GM23338 (cell line): ENCODE measurements around the gene KAZN. TPM values are rescaled to one million over a fixed set of nuclear protein-coding genes. Genes with fewer than 3 reads are reported as not detected.

Experiments used
- ATAC-seq: fragments of 200-7000 bp; cut with Tn5 transposase; 3 replicates; pipeline ENCODE4 v1.9.1; 2020
- DNase-seq: peaks from one replicate; pipeline ENCODE4 v3.0.0-alpha.2; 2015; ENCODE audit warnings: low spot score
- H2AFZ ChIP-seq: fragments of 200-600 bp; sonication (generic); 2 replicates; pipeline ENCODE4 v1.8.0; 2016; ENCODE audit warnings: antibody characterized with exemption, mild to moderate bottlenecking, moderate library complexity
- H3F3A ChIP-seq: fragments of 200-600 bp; sonication (generic); replicated peaks from 2 replicates; pipeline ENCODE4 v1.8.0; 2017; ENCODE audit warnings: antibody characterized with exemption, mixed run types, low read depth
- H3K27ac ChIP-seq: fragments of 200-600 bp; sonication (generic); 2 replicates; pipeline ENCODE4 v1.6.1; 2016; ENCODE audit warnings: low read depth
- H3K27me3 ChIP-seq: fragments of 200-600 bp; sonication (generic); 2 replicates; pipeline ENCODE4 v1.8.0; 2016; ENCODE audit warnings: mild to moderate bottlenecking, mixed run types, moderate library complexity; ENCODE audit not compliant: insufficient read depth
- H3K36me3 ChIP-seq: fragments of 200-600 bp; sonication (generic); 2 replicates; pipeline ENCODE4 v1.8.0; 2016; ENCODE audit warnings: mild to moderate bottlenecking; ENCODE audit not compliant: insufficient read depth
- H3K4me1 ChIP-seq: fragments of 200-600 bp; sonication (generic); 2 replicates; pipeline ENCODE4 v1.8.0; 2016; ENCODE audit warnings: mild to moderate bottlenecking, moderate library complexity; ENCODE audit not compliant: insufficient read depth
- H3K4me2 ChIP-seq: fragments of 200-600 bp; sonication (generic); 2 replicates; pipeline ENCODE4 v1.7.1; 2017; ENCODE audit warnings: mixed run types
- H3K4me3 ChIP-seq: fragments of 200-600 bp; sonication (generic); 2 replicates; pipeline ENCODE4 v1.6.1; 2016; ENCODE audit warnings: mixed run types
- H3K79me2 ChIP-seq: fragments of 200-600 bp; sonication (generic); replicated peaks from 2 replicates; pipeline ENCODE4 v1.8.0; 2017; ENCODE audit warnings: mild to moderate bottlenecking; ENCODE audit not compliant: insufficient read depth
- H3K9me2 ChIP-seq: fragments of 200-600 bp; sonication (generic); 2 replicates; pipeline ENCODE4 v1.8.0; 2017; ENCODE audit not compliant: insufficient read depth
- H4K20me1 ChIP-seq: fragments of 200-600 bp; sonication (generic); replicated peaks from 2 replicates; pipeline ENCODE4 v1.8.0; 2017; ENCODE audit warnings: mild to moderate bottlenecking; ENCODE audit not compliant: insufficient read depth
- H3K27ac Mint-ChIP-seq: 2 replicates; pipeline ENCODE4 v1.8.0; 2020; ENCODE audit warnings: inconsistent platforms, mild to moderate bottlenecking, moderate library complexity, mixed read lengths
- H3K27me3 Mint-ChIP-seq: 3 replicates; pipeline ENCODE4 v1.8.0; 2022; ENCODE audit warnings: low read depth, mild to moderate bottlenecking, moderate library complexity, mixed read lengths, inconsistent platforms; ENCODE audit not compliant: insufficient read depth, poor library complexity
- H3K36me3 Mint-ChIP-seq: 3 replicates; pipeline ENCODE4 v1.8.0; 2021; ENCODE audit warnings: low read depth, mild to moderate bottlenecking, inconsistent platforms, moderate library complexity, mixed read lengths
- H3K4me1 Mint-ChIP-seq: 3 replicates; pipeline ENCODE4 v1.8.0; 2020; ENCODE audit warnings: mild to moderate bottlenecking, inconsistent platforms, mixed read lengths
- H3K4me3 Mint-ChIP-seq: 3 replicates; pipeline ENCODE4 v1.8.0; 2021; ENCODE audit warnings: moderate library complexity, mild to moderate bottlenecking, inconsistent platforms, mixed read lengths
- H3K9me3 Mint-ChIP-seq: 3 replicates; pipeline ENCODE4 v1.8.0; 2020; ENCODE audit warnings: moderate library complexity, mild to moderate bottlenecking, inconsistent platforms, mixed read lengths
- CREB1 ChIP-seq: fragments of 250-450 bp; sonication (Bioruptor Pico); IDR thresholded peaks from 2 replicates; pipeline ENCODE4 v1.5.0; 2020; ENCODE audit warnings: low read depth, mild to moderate bottlenecking, moderate library complexity
- EZH2 ChIP-seq: fragments of 200-600 bp; sonication (generic); IDR thresholded peaks from one replicate; pipeline ENCODE4 v1.8.0; 2017; ENCODE audit warnings: antibody characterized with exemption, mild to moderate bottlenecking, low read depth; ENCODE audit not compliant: unreplicated experiment
- EZH2phosphoT487 ChIP-seq: fragments of 200-600 bp; sonication (generic); IDR thresholded peaks from one replicate; pipeline ENCODE4 v1.8.1; 2018; ENCODE audit warnings: antibody characterized with exemption; ENCODE audit not compliant: unreplicated experiment
- JUNB ChIP-seq: IDR thresholded peaks from one replicate; pipeline ENCODE4 v1.6.1; 2016; ENCODE audit warnings: antibody characterized with exemption; ENCODE audit not compliant: unreplicated experiment
- NANOG ChIP-seq: IDR thresholded peaks from 2 replicates; pipeline ENCODE4 v1.6.1; 2016; ENCODE audit warnings: antibody characterized with exemption, borderline replicate concordance
- POLR2AphosphoS5 ChIP-seq: IDR thresholded peaks from 2 replicates; pipeline ENCODE4 v1.6.1; 2016; ENCODE audit warnings: antibody characterized with exemption, low read depth
- STAT1 ChIP-seq: IDR thresholded peaks from one replicate; pipeline ENCODE4 v1.6.1; 2016; ENCODE audit warnings: antibody characterized with exemption; ENCODE audit not compliant: unreplicated experiment
- ZNF114 ChIP-seq: fragments of 250-450 bp; sonication (Bioruptor Pico); IDR thresholded peaks from 2 replicates; pipeline ENCODE4 v1.5.0; 2020; ENCODE audit warnings: mild to moderate bottlenecking, moderate library complexity
- ZNF331 ChIP-seq: fragments of 250-450 bp; sonication (Bioruptor Pico); IDR thresholded peaks from 2 replicates; pipeline ENCODE4 v1.5.0; 2020; ENCODE audit warnings: low read depth, mild to moderate bottlenecking, moderate library complexity
- polyA plus RNA-seq: library from polyadenylated mRNA; unstranded; fragments of >200 nt; fragmentation: Nextera tagmentation; extraction: Ambion mirVana; gene quantifications from 2 replicates; pipeline ENCODE4 v1.2.1, GENCODE V29; 2016
- total RNA-seq: library from RNA; depleted of rRNA; stranded (reverse); fragments of >200 nt; shearing (Covaris generic); gene quantifications from 2 replicates; pipeline ENCODE4 v1.2.3, GENCODE V29; 2014
- TF ChIP-seq, protein P1 (sequence below), 2 experiments: fragments of 200-600 bp in 1 of 2; sonication (generic) in 1 of 2; conservative IDR thresholded peaks; 2 replicates each; pipeline versions ENCODE4 v1.5.1 to v1.6.1; 2016 to 2017; ENCODE audit warnings: antibody characterized with exemption in 2 of 2, low read depth in 2 of 2, mild to moderate bottlenecking in 2 of 2, moderate library complexity in 1 of 2
- TF ChIP-seq, protein P2 (sequence below): fragments of 250-450 bp; sonication (Bioruptor Pico); IDR thresholded peaks from 2 replicates; pipeline ENCODE4 v1.5.0; 2020; ENCODE audit warnings: mild to moderate bottlenecking, moderate library complexity
- TF ChIP-seq, protein P3 (sequence below): IDR thresholded peaks from 2 replicates; pipeline ENCODE4 v1.6.1; 2016; ENCODE audit warnings: antibody characterized with exemption

The KAZN gene
- total and polyA plus RNA-seq, 2 experiments from 2014 or later = 9.9 to 15.0 TPM

DNA sequence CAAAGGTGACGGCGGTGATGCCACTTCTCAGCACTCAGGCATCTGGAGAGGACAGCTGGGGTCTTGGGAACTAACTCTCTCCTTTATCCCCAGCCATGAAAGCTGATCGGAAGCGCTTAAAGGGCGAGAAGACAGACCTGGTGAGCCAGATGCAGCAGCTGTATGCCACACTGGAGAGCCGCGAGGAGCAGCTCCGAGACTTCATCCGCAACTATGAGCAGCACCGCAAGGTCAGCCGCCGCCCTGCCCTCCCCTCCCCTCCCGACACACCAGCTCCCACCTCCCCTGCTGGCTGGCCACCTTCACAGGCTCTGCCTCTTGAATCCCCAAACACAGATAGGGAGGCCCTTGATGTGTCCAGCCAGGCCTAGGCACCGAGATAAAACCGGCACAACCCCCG, 436.2 kb downstream of the KAZN start:
- TF ChIP-seq EZH2 = no peak
- TF ChIP-seq CREB1 = no peak
- TF ChIP-seq, protein P1, sequence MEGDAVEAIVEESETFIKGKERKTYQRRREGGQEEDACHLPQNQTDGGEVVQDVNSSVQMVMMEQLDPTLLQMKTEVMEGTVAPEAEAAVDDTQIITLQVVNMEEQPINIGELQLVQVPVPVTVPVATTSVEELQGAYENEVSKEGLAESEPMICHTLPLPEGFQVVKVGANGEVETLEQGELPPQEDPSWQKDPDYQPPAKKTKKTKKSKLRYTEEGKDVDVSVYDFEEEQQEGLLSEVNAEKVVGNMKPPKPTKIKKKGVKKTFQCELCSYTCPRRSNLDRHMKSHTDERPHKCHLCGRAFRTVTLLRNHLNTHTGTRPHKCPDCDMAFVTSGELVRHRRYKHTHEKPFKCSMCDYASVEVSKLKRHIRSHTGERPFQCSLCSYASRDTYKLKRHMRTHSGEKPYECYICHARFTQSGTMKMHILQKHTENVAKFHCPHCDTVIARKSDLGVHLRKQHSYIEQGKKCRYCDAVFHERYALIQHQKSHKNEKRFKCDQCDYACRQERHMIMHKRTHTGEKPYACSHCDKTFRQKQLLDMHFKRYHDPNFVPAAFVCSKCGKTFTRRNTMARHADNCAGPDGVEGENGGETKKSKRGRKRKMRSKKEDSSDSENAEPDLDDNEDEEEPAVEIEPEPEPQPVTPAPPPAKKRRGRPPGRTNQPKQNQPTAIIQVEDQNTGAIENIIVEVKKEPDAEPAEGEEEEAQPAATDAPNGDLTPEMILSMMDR (conservative IDR thresholded peaks at IDR 0.05; ENCODE audit: low read depth in 2 of 2) = no peak
- TF ChIP-seq NANOG = no peak
- no peak for TF ChIP-seq EZH2phosphoT487
- TF ChIP-seq, protein P2, sequence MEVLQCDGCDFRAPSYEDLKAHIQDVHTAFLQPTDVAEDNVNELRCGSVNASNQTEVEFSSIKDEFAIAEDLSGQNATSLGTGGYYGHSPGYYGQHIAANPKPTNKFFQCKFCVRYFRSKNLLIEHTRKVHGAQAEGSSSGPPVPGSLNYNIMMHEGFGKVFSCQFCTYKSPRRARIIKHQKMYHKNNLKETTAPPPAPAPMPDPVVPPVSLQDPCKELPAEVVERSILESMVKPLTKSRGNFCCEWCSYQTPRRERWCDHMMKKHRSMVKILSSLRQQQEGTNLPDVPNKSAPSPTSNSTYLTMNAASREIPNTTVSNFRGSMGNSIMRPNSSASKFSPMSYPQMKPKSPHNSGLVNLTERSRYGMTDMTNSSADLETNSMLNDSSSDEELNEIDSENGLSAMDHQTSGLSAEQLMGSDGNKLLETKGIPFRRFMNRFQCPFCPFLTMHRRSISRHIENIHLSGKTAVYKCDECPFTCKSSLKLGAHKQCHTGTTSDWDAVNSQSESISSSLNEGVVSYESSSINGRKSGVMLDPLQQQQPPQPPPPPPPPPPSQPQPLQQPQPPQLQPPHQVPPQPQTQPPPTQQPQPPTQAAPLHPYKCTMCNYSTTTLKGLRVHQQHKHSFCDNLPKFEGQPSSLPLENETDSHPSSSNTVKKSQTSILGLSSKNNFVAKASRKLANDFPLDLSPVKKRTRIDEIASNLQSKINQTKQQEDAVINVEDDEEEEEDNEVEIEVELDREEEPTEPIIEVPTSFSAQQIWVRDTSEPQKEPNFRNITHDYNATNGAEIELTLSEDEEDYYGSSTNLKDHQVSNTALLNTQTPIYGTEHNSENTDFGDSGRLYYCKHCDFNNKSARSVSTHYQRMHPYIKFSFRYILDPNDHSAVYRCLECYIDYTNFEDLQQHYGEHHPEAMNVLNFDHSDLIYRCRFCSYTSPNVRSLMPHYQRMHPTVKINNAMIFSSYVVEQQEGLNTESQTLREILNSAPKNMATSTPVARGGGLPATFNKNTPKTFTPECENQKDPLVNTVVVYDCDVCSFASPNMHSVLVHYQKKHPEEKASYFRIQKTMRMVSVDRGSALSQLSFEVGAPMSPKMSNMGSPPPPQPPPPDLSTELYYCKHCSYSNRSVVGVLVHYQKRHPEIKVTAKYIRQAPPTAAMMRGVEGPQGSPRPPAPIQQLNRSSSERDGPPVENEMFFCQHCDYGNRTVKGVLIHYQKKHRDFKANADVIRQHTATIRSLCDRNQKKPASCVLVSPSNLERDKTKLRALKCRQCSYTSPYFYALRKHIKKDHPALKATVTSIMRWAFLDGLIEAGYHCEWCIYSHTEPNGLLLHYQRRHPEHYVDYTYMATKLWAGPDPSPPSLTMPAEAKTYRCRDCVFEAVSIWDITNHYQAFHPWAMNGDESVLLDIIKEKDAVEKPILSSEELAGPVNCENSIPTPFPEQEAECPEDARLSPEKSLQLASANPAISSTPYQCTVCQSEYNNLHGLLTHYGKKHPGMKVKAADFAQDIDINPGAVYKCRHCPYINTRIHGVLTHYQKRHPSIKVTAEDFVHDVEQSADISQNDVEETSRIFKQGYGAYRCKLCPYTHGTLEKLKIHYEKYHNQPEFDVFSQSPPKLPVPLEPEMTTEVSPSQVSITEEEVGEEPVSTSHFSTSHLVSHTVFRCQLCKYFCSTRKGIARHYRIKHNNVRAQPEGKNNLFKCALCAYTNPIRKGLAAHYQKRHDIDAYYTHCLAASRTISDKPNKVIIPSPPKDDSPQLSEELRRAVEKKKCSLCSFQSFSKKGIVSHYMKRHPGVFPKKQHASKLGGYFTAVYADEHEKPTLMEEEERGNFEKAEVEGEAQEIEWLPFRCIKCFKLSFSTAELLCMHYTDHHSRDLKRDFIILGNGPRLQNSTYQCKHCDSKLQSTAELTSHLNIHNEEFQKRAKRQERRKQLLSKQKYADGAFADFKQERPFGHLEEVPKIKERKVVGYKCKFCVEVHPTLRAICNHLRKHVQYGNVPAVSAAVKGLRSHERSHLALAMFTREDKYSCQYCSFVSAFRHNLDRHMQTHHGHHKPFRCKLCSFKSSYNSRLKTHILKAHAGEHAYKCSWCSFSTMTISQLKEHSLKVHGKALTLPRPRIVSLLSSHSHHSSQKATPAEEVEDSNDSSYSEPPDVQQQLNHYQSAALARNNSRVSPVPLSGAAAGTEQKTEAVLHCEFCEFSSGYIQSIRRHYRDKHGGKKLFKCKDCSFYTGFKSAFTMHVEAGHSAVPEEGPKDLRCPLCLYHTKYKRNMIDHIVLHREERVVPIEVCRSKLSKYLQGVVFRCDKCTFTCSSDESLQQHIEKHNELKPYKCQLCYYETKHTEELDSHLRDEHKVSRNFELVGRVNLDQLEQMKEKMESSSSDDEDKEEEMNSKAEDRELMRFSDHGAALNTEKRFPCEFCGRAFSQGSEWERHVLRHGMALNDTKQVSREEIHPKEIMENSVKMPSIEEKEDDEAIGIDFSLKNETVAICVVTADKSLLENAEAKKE = no peak
- TF ChIP-seq ZNF331 = no peak
- no peak for TF ChIP-seq POLR2AphosphoS5
- TF ChIP-seq, protein P3, sequence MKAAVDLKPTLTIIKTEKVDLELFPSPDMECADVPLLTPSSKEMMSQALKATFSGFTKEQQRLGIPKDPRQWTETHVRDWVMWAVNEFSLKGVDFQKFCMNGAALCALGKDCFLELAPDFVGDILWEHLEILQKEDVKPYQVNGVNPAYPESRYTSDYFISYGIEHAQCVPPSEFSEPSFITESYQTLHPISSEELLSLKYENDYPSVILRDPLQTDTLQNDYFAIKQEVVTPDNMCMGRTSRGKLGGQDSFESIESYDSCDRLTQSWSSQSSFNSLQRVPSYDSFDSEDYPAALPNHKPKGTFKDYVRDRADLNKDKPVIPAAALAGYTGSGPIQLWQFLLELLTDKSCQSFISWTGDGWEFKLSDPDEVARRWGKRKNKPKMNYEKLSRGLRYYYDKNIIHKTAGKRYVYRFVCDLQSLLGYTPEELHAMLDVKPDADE = no peak
- TF ChIP-seq STAT1 = no peak
- TF ChIP-seq JUNB = no peak
- TF ChIP-seq ZNF114 (CRISPR knock-in tag) = no peak
- H3K27ac Mint-ChIP-seq = no peak overlapping the region
- Histone ChIP-seq H3K4me3 (no peak overlapping the region), H3K27ac (no peak overlapping the region), H3K4me1 (0 out of 2 replicates have a peak, but pooled peaks cover 7% of the 10 kb centered on the region), H3K36me3 (no peaks in the 10 kb centered on the region), H3F3A (no peaks in the 10 kb centered on the region), H2AFZ (no peak overlapping the region), H4K20me1 (no peaks in the 10 kb centered on the region), H3K27me3 (no peaks in the 10 kb centered on the region), H3K9me2 (no peaks in the 10 kb centered on the region), H3K4me2 (no peak overlapping the region), H3K79me2 (no peaks in the 10 kb centered on the region)
- no peak overlapping the region for H3K4me3 Mint-ChIP-seq
- DNase-seq = no peak
- H3K27me3 Mint-ChIP-seq = peaks cover 6% of the 10 kb centered on the region
- ATAC-seq = no peak
- peaks cover 15% of the 10 kb centered on the region for H3K4me1 Mint-ChIP-seq
- H3K36me3 Mint-ChIP-seq = no peaks in the 10 kb centered on the region
- H3K9me3 Mint-ChIP-seq = no peaks in the 10 kb centered on the region
